ENCODE results near the gene SPSB1. TPM values are rescaled to one million over a fixed set of nuclear protein-coding genes. Genes with fewer than 3 reads are reported as not detected.

The SPSB1 gene
- total and polyA plus RNA-seq, 2 experiments from 2014 or later = 2.4 to 6.8 TPM

- Histone ChIP-seq H3K27ac (ENCODE audit: low read depth) (no peak overlapping the region), H4K20me1 (replicated peaks; ENCODE audit: insufficient read depth) (no peaks in the 10 kb centered on the region), H3K9me2 (ENCODE audit: insufficient read depth) (no peaks in the 10 kb centered on the region), H3K4me1 (ENCODE audit: insufficient read depth) (no peaks in the 10 kb centered on the region), H3K4me3 (no peak overlapping the region), H3F3A (replicated peaks; ENCODE audit: low read depth) (no peaks in the 10 kb centered on the region), H3K27me3 (ENCODE audit: insufficient read depth) (no peaks in the 10 kb centered on the region), H2AFZ (no peak overlapping the region), H3K4me2 (no peak overlapping the region), H3K79me2 (replicated peaks; ENCODE audit: insufficient read depth) (no peaks in the 10 kb centered on the region), H3K36me3 (ENCODE audit: insufficient read depth) (no peaks in the 10 kb centered on the region)
- no peaks in the 10 kb centered on the region for H3K9me3 Mint-ChIP-seq
- TF ChIP-seq ZNF114 (CRISPR knock-in tag; IDR thresholded peaks at IDR 0.05) = no peak
- no peak for TF ChIP-seq EZH2phosphoT487 (IDR thresholded peaks at IDR 0.05; ENCODE audit: unreplicated experiment)
- TF ChIP-seq NANOG (IDR thresholded peaks at IDR 0.05; ENCODE audit: borderline replicate concordance) = no peak
- no peak for TF ChIP-seq ZNF462 (CRISPR knock-in tag; IDR thresholded peaks at IDR 0.05)
- TF ChIP-seq POLR2AphosphoS5 (IDR thresholded peaks at IDR 0.05; ENCODE audit: low read depth) = no peak
- TF ChIP-seq CREB1 (CRISPR knock-in tag; IDR thresholded peaks at IDR 0.05; ENCODE audit: low read depth) = no peak
- no peak for TF ChIP-seq CTCF (conservative IDR thresholded peaks at IDR 0.05; ENCODE audit: low read depth in 2 of 2)
- no peak for TF ChIP-seq REST (IDR thresholded peaks at IDR 0.05; ENCODE audit: unreplicated experiment)
- H3K36me3 Mint-ChIP-seq (ENCODE audit: low read depth) = no peaks in the 10 kb centered on the region
- ATAC-seq (no peak), DNase-seq (ENCODE audit: low spot score) (no peak)
- no peak overlapping the region for H3K27ac Mint-ChIP-seq
- peaks cover 1% of the 10 kb centered on the region for H3K27me3 Mint-ChIP-seq (ENCODE audit: insufficient read depth, low read depth, poor library complexity)
- no peak overlapping the region for H3K4me3 Mint-ChIP-seq
- peaks cover 11% of the 10 kb centered on the region for H3K4me1 Mint-ChIP-seq
Measured at GRCh38 chr1:9375912-9376311, 83.2 kb downstream of the SPSB1 start.

Measured in GM23338 (cell line).